GM12864 (cell line): Measurements from ENCODE around the gene PDGFD.

Source experiments
- DNase-seq: peaks from one replicate; pipeline ENCODE4 v3.0.0-alpha.2; 2011; ENCODE audit warnings: low read depth
- H3K4me3 ChIP-seq: 2 replicates; pipeline ENCODE4 v1.5.1; 2011; ENCODE audit warnings: mild to moderate bottlenecking, low read depth, low read length, control low read depth
- CTCF ChIP-seq: IDR thresholded peaks from 2 replicates; pipeline ENCODE4 v1.5.1; 2011; ENCODE audit warnings: low read depth, mild to moderate bottlenecking, moderate library complexity, low read length, control low read depth, inconsistent platforms; ENCODE audit errors: missing control alignments

The PDGFD gene

DNA sequence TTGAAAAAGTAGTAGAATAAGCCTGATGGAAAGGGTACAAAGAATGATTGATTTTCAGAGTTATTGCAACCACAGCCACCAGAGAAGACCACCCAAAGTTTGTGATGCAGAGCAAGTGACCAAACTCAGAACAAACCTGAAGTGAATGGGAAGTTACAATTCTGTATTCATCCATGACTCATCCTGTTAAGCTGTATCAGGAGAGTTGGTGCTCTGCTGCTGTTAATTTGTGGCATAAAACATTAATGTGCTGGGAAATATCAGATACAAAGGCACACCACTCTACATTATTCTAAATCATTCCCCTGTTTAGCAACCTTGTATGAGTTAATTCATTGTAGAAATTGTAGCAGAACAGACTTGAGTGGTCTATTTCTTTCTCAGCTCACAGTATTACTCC lies 19.6 kb upstream of the PDGFD start:
- no peak overlapping the region for H3K4me3 ChIP-seq
- no peak for TF ChIP-seq CTCF
- no peak for DNase-seq

DNA sequence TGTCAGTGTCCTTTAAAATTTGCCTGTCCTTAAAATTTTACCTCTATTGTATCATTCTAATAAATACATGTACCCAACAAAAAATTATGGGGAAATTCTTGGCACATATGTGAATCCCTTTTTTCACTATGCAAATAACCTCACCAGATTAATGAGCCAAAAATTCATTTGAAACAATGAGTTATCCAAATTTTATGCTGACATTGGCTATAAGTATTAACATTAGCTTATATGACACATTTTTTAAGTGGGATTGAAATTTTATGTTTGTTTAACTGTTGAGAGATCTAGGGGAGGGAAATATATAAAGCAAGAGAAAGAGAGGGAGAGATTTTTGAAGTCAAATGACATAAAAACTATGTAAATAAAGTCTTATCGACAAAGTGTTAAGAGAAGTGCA lies 11.8 kb upstream of the PDGFD start:
- H3K4me3 ChIP-seq: no peak overlapping the region
- TF ChIP-seq CTCF: no peak
- no peak for DNase-seq

DNA sequence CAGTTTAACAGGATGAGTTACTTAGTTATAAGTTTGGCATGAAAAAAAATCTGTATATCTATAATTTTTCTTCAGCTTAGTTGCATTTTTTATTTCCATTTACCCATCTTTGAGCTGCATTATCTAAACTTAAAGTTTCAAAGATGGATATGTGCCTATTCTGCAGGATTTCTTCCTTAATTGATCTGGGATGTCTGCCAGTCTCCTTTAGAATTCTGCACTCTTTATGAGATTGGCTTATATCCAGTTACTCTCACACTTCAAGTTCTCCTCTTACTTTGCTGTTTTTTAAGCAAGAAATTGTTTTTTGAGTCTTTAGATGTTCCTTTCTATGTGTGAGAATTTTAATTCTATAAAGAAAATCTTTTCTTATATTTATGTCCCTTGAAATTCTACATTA lies 5.1 kb upstream of the PDGFD start:
- TF ChIP-seq CTCF: no peak
- no peak for DNase-seq
- no peak overlapping the region for H3K4me3 ChIP-seq

GRCh38 chr11:104165014-104165413 lies 1.1 kb upstream of the PDGFD start:
- no peak for TF ChIP-seq CTCF
- DNase-seq: no peak
- no peak overlapping the region for H3K4me3 ChIP-seq

DNA sequence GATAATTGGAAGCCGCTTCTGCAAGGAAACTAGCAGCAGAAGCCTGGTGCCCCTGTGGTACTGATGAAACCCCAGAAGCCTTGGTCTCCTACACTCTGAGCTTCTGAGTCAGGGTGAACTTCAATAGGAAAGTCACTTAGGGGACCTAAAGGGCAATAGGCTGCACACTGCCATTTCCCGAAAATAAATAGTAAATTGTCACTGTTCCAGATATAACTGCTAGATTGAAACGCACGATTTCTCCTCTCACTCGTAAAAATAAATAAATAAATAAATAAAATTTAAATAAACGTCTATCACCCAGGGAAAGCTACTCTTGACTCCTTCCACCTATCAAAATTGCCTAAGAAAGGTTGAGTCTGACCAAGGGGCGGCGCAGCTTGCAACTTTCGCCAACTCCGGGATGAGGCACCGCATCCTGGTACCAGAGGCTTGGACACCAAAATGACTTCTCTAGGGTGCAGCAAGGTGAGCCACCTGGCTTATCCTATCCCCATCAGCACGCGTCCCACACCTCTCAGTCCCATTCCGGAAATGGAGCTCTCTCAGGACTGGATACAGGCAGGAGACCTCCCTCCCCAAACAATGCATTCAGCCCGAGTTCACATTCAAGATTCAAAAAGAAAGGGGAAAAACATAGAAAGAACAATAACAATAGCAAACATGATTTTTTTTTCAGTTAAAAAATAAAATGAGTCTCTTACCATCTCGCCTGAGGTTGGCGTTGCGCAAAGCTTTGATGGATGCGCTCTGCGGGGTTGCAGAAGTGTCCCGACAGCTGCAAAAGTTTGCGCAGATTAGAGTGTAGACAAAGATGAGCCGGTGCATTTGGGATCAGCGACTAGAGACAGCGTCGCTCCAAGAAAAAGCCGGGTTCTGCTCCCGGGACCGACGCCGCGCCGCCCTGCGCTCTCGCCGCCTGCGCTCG lies 583 bp downstream of the PDGFD start:
- no peak for DNase-seq
- peak overlapping the region; percentile 59 for H3K4me3 ChIP-seq
- TF ChIP-seq CTCF: no peak

DNA sequence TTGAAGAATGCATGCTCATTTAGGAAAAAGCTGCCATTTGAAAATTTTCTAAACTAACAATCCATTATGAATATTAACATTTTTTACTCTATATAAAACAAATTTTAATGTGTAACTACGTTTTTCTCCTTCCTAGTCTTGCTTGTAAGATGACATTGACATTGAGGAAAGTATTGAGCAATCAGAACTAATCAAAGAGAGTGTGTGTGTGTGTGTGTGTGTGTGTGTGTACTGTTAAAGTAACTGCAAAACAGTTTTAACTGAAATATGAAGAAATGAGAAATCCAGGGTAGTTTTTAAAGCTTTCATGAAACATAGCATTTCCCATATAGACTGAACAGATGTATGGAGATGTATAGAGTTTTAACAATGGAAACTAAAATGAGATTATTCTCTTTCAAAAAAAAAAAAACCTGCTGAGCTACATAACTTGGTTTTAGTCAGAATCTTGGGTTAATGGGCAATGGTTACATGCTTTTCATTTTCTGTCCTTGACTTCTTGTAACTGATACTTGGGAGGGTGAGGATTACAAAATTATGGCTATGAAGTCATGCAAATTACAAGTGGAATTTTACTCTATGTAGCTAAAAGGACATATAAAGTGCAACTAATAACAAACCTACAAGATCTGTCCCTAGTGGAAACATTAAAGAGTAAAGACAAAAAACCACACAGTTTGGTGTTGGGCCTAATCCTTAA lies 2.0 kb downstream of the PDGFD start:
- DNase-seq: no peak
- no peak overlapping the region for H3K4me3 ChIP-seq
- TF ChIP-seq CTCF: no peak
